H4 (cell line): ENCODE measurements around the gene PATL1. TPM values are rescaled to one million over a fixed set of nuclear protein-coding genes. Genes with fewer than 3 reads are reported as not detected.
"Not testable (repeated sequence)": the region's sequence is repeated elsewhere in the genome, so short reads cannot be mapped to it uniquely, and the experiment has no call there.

ENCODE experiments used
- DNase-seq: peaks from one replicate; pipeline ENCODE4 v3.0.0-alpha.2; 2015; ENCODE audit warnings: low spot score
- total RNA-seq: library from RNA; depleted of rRNA; stranded (reverse); fragments of >200 nt; shearing (Covaris generic); gene quantifications from 2 replicates; pipeline ENCODE4 v1.2.3, GENCODE V29; 2014

PATL1 gene
- total RNA-seq, 1 experiment from 2014 or later = 19.0 TPM

DNA sequence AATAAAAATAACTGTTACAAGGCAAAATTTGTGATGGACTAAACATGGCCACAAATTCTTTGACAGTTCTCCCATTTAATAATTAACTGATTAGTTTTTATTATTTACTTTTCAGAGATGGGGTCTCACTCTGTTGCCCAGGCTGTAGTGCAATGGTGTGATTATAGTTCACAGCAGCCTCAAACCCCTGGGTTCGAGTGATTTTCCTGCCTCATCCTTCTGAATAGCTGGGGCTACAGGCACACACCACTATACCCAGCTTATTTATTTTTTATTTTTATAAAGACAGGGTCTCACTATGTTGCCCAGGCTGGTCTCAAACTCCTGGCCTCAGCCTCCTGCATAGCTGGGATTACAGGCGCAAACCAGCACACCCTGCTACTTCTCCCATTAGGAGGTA, 4.5 kb upstream of the PATL1 start:
- DNase-seq = no peak

DNA sequence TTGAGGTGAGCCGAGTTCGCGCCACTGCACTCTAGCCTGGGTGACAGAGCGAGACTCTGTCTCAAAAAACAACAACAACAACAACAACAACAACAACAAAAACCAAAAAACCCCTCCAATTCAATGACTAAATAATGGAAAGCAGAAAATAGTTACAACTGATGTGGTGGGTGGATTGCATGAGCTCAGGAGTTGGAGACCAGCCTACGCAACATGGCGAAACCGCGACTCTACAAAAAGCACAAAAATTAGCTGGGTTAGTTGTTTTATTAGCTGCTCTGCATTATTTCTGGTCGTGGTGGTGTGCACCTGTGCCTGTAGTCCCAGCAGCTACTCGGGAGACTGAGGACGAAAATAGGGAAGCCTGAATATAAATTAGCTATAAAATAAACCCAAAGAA, 2.6 kb upstream of the PATL1 start:
- no peak for DNase-seq

DNA sequence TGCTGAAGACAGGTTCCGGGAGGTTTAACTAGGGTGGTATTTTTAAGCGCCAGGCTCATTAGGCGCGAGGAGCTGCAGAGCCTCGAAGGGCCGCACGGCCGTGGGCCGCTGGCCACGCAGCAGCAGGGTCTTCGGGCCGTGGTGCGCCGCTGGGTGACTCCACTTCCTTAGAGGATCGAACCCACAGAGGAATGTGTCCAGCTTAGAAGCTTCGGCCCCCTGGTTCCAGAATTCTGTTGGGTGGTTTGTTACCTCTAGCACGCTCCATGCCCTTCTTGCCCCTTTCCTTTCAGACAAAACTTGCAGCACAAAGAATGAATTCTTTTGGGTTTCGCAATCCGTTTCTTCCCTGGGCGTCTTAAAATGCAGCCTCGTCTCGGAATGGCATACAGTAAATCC, 773 bp upstream of the PATL1 start:
- DNase-seq = no peak

DNA sequence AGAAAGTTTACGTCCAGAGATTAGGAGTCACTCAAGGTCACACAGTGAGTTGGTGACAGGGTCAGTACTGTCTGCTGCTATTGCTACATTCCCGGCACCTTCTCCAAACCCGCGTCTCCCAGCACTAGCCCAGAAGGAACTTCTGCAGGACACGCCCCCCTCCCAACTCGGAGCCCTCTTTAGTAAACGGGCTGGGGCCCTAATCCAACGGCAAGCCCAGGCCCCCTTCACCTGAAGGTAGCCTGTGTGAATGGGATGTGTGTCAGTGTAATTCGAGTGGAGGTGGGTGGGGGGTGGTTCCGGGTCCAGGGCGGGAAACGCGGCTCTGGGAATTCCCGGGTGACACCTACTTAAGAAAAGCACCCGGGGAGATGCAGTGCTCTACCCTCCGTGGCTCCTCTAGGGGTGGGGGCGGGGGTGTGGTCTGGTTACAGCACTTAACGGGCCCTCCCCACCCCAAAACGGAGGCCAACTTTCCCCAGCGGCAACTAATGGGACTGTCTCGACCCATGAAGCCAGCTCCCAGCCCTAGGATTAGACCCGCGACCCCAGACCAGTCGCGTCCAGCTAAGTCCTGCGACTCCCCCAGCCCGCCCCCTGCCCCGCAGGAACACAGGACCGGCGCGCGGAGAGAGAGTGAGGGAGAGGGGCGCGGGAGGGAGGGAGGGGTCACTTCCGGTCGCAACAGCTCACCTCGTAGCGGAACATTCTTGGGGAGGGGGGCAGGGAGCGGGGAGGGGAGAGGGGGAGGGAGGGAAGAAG, 468 bp downstream of the PATL1 start:
- DNase-seq = peak; percentile 37

DNA sequence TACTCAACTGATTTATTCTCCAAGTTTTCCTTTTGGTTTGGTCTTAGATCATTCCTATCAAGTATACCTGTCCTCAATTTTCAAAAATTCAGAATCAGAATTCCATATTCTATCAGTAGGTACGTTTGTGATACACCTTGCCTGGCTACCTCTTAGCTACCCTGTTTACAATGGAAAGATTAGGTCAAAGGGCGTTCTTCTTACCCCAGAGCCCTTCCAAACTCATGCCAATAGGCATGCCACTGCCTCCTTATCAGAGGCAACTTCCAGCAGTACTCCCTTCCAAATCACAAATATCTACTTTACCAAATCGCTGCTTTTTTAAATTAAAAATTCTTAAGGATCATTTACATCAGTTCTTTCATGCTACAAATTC, 1.0 kb downstream of the PATL1 start:
- no peak for DNase-seq

- no peak for DNase-seq
Measured at GRCh38 chr11:59666969-59667368, 1.9 kb downstream of the PATL1 start.

GRCh38 chr11:59660621-59661020, 8.2 kb downstream of the PATL1 start:
- no peak for DNase-seq

DNA sequence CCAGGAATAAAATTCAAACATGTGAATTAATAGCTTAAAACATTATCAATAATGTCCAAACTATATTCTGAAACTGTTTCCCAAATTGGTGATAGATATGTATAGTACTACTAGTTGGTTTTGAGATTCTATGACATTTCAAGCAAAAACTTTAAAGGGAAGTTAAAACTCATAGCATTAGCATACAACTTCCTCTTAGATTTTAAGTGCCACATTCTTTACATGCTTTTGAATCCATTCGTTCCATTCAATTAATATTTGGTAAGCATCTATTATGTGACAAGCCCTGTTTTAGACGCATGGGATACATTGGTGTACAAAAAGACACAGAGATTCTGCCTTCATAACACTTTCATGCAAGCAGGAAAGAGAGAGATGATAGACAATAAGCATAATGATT, 8.9 kb downstream of the PATL1 start:
- no peak for DNase-seq

GRCh38 chr11:59658036-59658435, 10.8 kb downstream of the PATL1 start:
- DNase-seq = no peak

DNA sequence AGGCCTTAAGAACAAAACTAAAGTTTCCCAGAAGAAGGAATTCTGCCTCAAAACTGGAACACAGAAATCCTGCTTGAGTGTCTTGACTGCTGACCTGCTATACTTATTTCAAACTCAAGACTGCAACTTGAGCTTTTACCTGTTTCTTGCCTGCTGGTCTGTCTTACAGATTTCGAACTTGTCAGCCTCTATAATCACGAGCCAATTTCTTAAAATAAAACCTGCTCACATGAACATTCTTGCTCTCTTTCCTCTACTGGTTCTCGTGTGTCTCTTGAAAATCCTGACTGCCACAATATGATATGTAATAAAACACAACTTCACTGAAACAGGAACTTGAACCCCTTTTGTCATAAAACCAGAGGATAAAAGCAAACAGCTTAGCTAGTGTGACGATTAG, 13.9 kb downstream of the PATL1 start:
- no peak for DNase-seq

GRCh38 chr11:59647245-59647980, 21.4 kb downstream of the PATL1 start:
- no peak for DNase-seq

- no peak for DNase-seq
Measured at GRCh38 chr11:59644528-59644927, 24.3 kb downstream of the PATL1 start.

DNA sequence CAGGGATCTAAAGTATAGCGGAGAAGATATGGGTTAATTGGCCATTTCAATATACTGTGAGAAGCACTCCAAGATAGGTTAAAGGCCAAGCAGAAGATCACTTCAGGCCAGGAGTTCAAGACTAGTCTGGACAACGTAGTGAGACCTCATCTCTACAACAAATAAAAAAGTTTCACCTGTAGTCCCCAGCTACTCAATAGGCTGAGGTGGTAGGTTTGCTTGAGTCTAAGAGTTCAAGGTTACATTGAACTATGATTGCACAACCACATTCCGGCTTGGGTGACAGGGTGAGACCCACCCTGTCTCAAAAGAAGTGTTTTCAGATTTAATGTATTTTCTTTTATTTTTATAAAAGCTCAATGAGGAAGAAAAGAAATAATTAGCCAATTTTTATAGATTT, 25.4 kb downstream of the PATL1 start:
- DNase-seq = no peak

DNA sequence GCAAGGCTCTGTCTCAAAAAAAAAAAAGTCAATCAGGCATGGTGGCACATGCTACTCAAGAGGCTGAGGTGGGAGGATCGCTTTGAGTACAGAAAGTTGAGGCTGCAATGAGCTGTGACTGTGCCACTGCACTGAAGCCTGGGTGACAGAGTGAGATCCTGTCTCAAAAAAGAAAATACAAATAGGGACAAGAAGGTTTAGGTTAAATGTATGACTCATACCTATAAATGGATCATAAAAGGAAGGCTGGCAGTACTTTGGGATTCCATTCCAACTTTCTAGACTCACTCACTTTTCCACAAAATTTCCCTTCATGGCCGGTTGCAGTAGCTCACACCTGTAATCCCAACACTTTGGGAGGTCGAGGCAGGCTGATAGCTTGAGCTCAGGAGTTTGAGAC, 27.7 kb downstream of the PATL1 start:
- no peak for DNase-seq

DNA sequence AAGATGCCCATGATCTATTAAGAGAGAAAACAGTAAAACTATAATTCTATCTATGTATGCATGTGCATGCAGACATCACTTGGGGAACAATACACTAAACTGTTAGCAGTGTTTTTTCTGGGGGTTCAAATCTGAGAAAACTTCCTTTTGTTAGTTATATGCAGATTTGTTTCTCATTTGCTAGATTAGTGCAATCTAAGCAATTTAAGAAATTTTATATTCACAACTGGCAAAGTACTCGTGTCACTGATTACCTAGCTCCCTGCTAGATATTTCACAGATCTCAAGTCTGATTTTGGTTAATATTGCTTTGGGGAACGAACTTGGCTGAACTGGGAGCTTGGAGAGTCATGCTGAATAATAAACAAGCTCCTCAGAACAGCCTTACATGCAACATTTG, 38.3 kb downstream of the PATL1 start:
- no peak for DNase-seq

DNA sequence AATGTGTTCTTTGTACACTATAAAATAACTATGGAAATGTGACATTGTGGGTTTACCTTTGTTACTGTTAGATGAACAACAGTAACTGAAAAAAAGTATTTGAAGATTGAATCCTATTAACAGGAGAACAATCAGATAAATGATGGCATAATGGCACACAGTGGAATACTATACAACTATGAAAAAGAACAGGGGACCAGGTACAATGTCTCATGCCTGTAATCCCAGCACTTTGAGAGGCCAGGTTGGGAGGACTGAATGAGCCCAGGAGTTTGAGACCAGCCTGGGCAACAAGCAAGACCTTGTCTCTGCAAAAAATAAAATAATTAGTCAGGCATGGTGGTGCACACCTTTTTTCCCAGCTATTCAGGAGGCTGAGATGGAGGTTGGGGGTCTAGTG, 38.8 kb downstream of the PATL1 start:
- DNase-seq = no peak

GRCh38 chr11:59626969-59627368, 41.9 kb downstream of the PATL1 start:
- not testable (repeated sequence) for DNase-seq

DNA sequence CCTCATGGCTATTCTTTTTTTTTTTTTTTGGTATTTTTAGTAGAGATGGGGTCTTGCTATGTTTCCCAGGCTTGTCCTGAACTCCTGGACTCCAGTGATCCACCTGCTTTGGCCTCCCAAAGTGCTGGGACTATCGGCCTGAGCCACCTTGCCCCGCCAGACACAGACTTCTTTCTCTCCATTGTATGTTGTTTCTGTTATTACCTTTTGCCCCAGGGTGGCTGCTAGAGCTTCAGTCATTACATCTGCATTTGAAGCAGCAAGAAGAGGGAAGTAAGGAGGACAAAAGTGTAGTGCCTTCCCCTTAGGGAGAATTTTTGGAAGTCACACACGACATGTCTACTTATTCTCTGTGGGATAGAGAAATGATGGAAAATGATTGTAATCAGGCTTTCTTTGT, 43.1 kb downstream of the PATL1 start:
- DNase-seq = no peak

DNA sequence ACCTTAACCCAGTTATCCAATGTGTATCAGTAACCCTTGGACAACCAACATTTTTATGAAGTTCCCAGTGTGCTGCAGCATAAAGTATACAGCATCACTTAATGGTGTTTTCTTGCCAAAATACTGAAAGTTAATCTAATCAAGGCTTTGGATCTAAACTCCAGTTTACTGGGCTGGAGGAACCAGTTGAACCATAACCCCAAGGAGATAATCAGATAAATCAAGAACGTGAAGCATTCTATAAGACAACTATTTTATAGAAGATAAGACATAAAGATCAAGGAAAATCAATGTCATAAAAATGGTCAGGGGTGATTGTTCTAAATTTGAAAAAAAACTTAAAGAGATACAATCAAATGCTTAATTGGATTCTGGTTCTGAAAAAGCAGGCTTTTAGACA, 51.0 kb downstream of the PATL1 start:
- no peak for DNase-seq

GRCh38 chr11:59616396-59616982, 52.3 kb downstream of the PATL1 start:
- peak; percentile 3 for DNase-seq

- DNase-seq = peak; percentile 100
Measured at GRCh38 chr11:59615637-59616395, 53.0 kb downstream of the PATL1 start, which contains the start of gene OSBP. OSBP (minus strand) TSS chr11:59615774; CDS start chr11:59615664, 110 bp downstream.

DNA sequence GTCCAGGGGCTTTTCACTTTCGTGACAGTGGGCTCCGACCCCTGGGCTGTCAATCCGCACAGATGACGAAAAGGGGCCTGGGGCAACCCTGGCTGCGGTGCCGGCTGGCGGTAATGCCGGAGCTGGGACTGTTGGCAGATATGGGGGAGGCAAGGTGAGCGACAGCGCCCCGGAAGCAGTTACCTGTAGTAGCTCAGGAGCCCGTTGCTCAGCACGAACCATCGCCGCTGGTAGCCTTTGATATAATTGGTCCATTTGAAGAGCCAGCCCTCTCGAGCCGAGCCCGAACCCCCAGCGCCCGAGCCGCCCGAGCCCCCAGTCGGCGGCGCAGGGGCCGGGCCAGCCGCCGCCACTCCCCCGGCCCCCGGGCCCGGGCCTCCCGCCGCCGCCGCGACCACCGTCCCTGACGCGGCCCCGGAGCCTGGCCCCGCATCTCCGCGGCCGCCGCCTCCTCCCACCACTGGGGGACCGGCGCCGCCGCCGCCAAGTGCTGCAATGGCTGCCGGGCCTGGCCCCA, 53.7 kb downstream of the PATL1 start:
- DNase-seq = peak; percentile 8
